ENCODE data around the gene PALM. TPM values are rescaled to one million over a fixed set of nuclear protein-coding genes. Genes with fewer than 3 reads are reported as not detected.
"Not testable (repeated sequence)": the region's sequence is repeated elsewhere in the genome, so short reads cannot be mapped to it uniquely, and the experiment has no call there.

PALM gene
- total RNA-seq, 2 donors from 2014 or later = 14.4 to 28.4 TPM

GRCh38 chr19:741506-742131 is 32.9 kb downstream of the PALM start:
- DNase-seq (ENCODE audit: low spot score) = no peak
- TF ChIP-seq CTCF (IDR thresholded peaks at IDR 0.05) = no peak
- no peaks in the 10 kb centered on the region for H3K27me3 ChIP-seq (replicated peaks; ENCODE audit: insufficient read depth)

GRCh38 chr19:742540-743075 is 33.9 kb downstream of the PALM start:
- DNase-seq (ENCODE audit: low spot score) (no peak), ATAC-seq (ENCODE audit: insufficient number of reproducible peaks, low FRiP score, low read depth) (no peak)
- Histone ChIP-seq H3K27me3 (replicated peaks; ENCODE audit: insufficient read depth) (no peaks in the 10 kb centered on the region), H3K36me3 (no peaks in the 10 kb centered on the region), H3K27ac (no peak overlapping the region), H3K9me3 (peaks cover 12% of the 10 kb centered on the region), H3K4me3 (no peak overlapping the region), H3K4me1 (ENCODE audit: control insufficient read depth in 1 of 2, low read depth in 2 of 2) (no peaks in the 10 kb centered on the region)
- TF ChIP-seq CTCF (IDR thresholded peaks at IDR 0.05) = no peak

More at GRCh38 chr19:741506-742131, 32.9 kb downstream of the PALM start:
- no peak for ATAC-seq (ENCODE audit: insufficient number of reproducible peaks, low FRiP score, low read depth)
- Histone ChIP-seq H3K27ac (no peak overlapping the region), H3K36me3 (no peaks in the 10 kb centered on the region), H3K4me3 (no peak overlapping the region), H3K9me3 (peaks cover 8% of the 10 kb centered on the region), H3K4me1 (ENCODE audit: control insufficient read depth in 1 of 2, low read depth in 2 of 2) (no peaks in the 10 kb centered on the region)

DNA sequence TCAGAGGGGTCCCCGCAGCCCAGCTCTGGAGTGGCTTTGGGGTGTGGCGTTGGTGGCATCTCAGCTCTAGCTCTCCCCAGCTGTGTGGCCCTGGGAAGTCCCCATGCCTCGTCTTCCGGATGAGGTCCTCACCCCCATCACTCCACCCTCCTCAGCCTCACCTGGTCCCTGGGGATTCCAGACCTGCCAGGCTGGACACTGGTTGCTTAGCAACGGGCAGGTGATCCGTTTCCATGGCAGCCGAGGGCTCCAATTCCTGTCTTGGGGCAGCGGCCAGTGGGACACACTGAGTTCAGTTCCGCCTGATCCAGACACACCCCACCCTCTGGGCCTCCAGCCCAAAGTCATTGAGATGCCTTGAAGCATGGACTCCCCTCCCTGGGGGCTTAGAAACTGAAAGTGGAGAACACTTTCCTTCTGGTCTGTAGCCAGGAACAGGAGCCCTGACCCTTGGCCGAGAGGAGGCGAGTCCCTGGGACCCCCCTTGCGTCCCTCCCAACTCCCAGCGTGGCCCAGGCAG is 34.5 kb downstream of the PALM start:
- no peak for ATAC-seq (ENCODE audit: insufficient number of reproducible peaks, low FRiP score, low read depth)
- H3K9me3 ChIP-seq = peaks cover 16% of the 10 kb centered on the region
- TF ChIP-seq CTCF (IDR thresholded peaks at IDR 0.05) = no peak

DNA sequence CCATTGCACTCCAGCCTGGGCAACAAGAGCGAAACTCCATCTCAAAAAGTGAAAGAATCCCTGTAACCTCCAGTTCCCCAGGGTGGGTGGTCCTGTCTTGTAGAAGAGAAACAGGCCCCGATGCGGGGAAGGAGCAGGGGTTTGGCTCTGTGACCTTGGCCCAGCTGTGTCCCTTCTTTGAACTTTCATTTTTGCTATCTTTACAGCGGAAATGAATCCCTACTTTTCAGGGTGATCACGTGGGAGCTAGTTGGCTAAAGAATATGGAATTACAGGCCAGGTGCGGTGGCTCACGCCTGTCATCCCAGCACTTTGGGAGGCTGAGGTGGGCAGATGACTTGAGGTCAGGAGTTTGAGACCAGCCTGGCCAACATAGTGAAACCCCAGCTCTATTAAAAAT is 36.4 kb downstream of the PALM start:
- not testable (repeated sequence) for H3K27me3 ChIP-seq (replicated peaks; ENCODE audit: insufficient read depth); H3K4me1 ChIP-seq (ENCODE audit: control insufficient read depth in 1 of 2, low read depth in 2 of 2); DNase-seq (ENCODE audit: low spot score); H3K36me3 ChIP-seq; H3K4me3 ChIP-seq; ATAC-seq (ENCODE audit: insufficient number of reproducible peaks, low FRiP score, low read depth); H3K27ac ChIP-seq
- H3K9me3 ChIP-seq = peaks cover 16% of the 10 kb centered on the region

More for the DNA sequence above, 34.5 kb downstream of the PALM start:
- Histone ChIP-seq H3K4me1 (ENCODE audit: control insufficient read depth in 1 of 2, low read depth in 2 of 2) (no peaks in the 10 kb centered on the region), H3K4me3 (no peak overlapping the region), H3K27ac (no peak overlapping the region), H3K27me3 (replicated peaks; ENCODE audit: insufficient read depth) (no peaks in the 10 kb centered on the region), H3K36me3 (no peaks in the 10 kb centered on the region)
- no peak for DNase-seq (ENCODE audit: low spot score)

- ATAC-seq (ENCODE audit: insufficient number of reproducible peaks, low FRiP score, low read depth) (no peak), DNase-seq (ENCODE audit: low spot score) (no peak)
- TF ChIP-seq CTCF (IDR thresholded peaks at IDR 0.05) = no peak
- H3K36me3 ChIP-seq = no peaks in the 10 kb centered on the region
- no peaks in the 10 kb centered on the region for H3K4me1 ChIP-seq (ENCODE audit: control insufficient read depth in 1 of 2, low read depth in 2 of 2)
- H3K27me3 ChIP-seq (replicated peaks; ENCODE audit: insufficient read depth) = no peaks in the 10 kb centered on the region
- H3K27ac ChIP-seq = no peak overlapping the region
- peaks cover 16% of the 10 kb centered on the region for H3K9me3 ChIP-seq
- no peak overlapping the region for H3K4me3 ChIP-seq
These were observed 37.6 kb downstream of the PALM start for GRCh38 chr19:746208-746819.

Measured in thoracic aorta (tissue), 2 donors.